ENCODE data around the gene GLP1R. TPM values are rescaled to one million over a fixed set of nuclear protein-coding genes. Genes with fewer than 3 reads are reported as not detected.

GLP1R gene
- total and polyA plus RNA-seq, 4 donors: 0.06 to 1.3 (median 0.13) TPM

DNA sequence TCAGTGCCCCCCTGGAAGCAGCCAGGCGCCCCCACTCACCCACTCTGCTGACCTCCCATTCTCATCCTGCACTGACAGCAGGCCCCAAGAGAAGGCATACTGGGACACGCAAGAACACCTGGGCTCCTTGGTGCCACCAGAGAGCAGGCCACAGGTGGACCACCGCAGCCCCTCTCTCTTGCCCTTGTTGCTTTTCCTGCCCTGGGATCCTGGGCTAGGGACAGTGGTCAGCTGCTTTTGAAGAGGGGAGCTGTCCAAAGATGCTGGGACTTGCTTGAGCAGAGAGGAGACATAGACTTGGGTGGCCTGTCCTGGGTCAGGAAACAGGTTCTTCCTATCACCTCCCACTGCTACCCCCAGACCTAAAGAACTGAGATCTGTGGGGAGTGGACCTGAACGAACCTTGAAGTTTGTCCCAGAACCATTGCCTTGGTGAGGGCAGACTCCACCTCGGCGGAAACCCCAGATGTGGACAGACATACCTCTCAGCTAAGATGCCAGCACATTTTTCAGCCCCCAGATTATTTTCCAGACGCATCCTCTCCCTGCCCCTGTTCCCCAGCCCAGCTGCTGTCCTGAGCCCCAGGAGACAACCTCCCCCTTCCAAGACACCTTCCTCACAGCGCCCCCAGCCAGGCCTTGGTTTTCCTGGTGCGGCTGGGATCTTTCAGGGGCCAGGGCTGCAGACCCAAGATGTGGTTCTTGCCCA is 1.1 kb downstream of the GLP1R start:
- H3K9ac ChIP-seq (ENCODE audit: insufficient read depth in 1 of 2, low read length in 2 of 2): no peak overlapping the region
- DNase-seq (no peak), ATAC-seq (ENCODE audit: insufficient read depth, low FRiP score) (no peak)
- H3K9me3 ChIP-seq (ENCODE audit: control insufficient read depth in 4 of 4, insufficient read depth in 3 of 4, low read length in 3 of 4): no peaks in the 10 kb centered on the region
- TF ChIP-seq, protein P1, sequence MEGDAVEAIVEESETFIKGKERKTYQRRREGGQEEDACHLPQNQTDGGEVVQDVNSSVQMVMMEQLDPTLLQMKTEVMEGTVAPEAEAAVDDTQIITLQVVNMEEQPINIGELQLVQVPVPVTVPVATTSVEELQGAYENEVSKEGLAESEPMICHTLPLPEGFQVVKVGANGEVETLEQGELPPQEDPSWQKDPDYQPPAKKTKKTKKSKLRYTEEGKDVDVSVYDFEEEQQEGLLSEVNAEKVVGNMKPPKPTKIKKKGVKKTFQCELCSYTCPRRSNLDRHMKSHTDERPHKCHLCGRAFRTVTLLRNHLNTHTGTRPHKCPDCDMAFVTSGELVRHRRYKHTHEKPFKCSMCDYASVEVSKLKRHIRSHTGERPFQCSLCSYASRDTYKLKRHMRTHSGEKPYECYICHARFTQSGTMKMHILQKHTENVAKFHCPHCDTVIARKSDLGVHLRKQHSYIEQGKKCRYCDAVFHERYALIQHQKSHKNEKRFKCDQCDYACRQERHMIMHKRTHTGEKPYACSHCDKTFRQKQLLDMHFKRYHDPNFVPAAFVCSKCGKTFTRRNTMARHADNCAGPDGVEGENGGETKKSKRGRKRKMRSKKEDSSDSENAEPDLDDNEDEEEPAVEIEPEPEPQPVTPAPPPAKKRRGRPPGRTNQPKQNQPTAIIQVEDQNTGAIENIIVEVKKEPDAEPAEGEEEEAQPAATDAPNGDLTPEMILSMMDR (IDR thresholded peaks at IDR 0.05; ENCODE audit: control extremely low read depth, extremely low read depth): no peak
- H3K4me1 ChIP-seq (ENCODE audit: control insufficient read depth in 5 of 5, insufficient read depth in 5 of 5, low read length in 5 of 5): peaks cover 0 to 8% (median 0%) of the 10 kb centered on the region in 5 donors
- WGBS, 2 donors: 89 to 90% methylated on average over 9 of the region's 9 CpGs
- peaks cover 0 to 50% (median 20%) of the 10 kb centered on the region in 3 donors for H3K27me3 ChIP-seq (ENCODE audit: control insufficient read depth in 3 of 3, insufficient read depth in 3 of 3, low read length in 2 of 3)
- no peaks in the 10 kb centered on the region for H3K36me3 ChIP-seq (ENCODE audit: control insufficient read depth in 4 of 4, insufficient read depth in 4 of 4, low read length in 4 of 4)
- no peak overlapping the region for H3K27ac ChIP-seq (ENCODE audit: low read depth in 1 of 2, low read length in 1 of 2)
- H3K4me3 ChIP-seq: no peak overlapping the region

GRCh38 chr6:39050453-39051112 is 2.0 kb downstream of the GLP1R start:
- H3K36me3 ChIP-seq (ENCODE audit: control insufficient read depth in 4 of 4, insufficient read depth in 4 of 4, low read length in 4 of 4): no peaks in the 10 kb centered on the region
- no peak overlapping the region for H3K27ac ChIP-seq (ENCODE audit: low read depth in 1 of 2, low read length in 1 of 2)
- H3K4me3 ChIP-seq: no peak overlapping the region
- no peak for DNase-seq
- peaks cover 0 to 50% (median 20%) of the 10 kb centered on the region in 3 donors for H3K27me3 ChIP-seq (ENCODE audit: control insufficient read depth in 3 of 3, insufficient read depth in 3 of 3, low read length in 2 of 3)
- WGBS, 2 donors: 83 to 84% methylated on average over 5 of the region's 5 CpGs
- H3K9ac ChIP-seq (ENCODE audit: insufficient read depth in 1 of 2, low read length in 2 of 2): no peak overlapping the region
- H3K4me1 ChIP-seq (ENCODE audit: control insufficient read depth in 5 of 5, insufficient read depth in 5 of 5, low read length in 5 of 5): peaks cover 0 to 8% (median 0%) of the 10 kb centered on the region in 5 donors
- no peak for ATAC-seq (ENCODE audit: insufficient read depth, low FRiP score)
- TF ChIP-seq, protein P1 (IDR thresholded peaks at IDR 0.05; ENCODE audit: control extremely low read depth, extremely low read depth): no peak
- no peaks in the 10 kb centered on the region for H3K9me3 ChIP-seq (ENCODE audit: control insufficient read depth in 4 of 4, insufficient read depth in 3 of 4, low read length in 3 of 4)

DNA sequence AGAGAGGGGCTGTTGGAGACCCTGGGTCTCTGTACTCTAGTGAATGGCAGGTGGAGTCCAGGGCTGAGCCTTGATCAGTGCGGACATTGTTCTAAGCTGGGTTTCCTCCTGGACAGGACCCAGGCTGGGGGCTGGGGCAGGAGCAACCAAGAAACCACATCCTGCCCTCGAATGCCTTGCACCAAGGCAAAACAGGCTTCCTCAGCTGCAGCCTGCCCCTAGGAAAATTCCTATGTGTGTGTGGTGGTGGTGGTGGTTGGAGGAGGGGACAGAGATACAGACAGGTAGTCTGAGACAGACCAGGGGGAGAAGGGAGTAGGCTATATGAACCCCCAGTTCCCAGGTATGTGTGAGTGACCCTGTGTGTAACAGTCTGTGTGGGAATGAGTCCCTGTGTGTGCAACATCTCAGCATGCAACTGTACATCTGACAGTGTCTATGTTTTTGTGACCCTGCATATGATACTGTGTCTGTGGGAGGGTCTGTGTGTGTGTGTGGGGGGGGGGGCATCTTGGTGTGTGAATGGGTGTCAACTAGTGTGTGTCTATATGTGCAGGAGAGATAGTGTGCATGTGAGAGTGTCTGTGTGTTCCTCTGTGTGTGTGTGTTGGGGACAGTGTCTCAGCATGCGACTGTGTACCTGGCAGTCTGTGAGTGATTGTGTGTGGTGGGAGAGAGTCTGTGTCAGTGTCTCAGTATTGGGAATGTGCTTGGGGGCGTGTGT is 3.0 kb downstream of the GLP1R start:
- Histone ChIP-seq H3K36me3 (ENCODE audit: control insufficient read depth in 4 of 4, insufficient read depth in 4 of 4, low read length in 4 of 4) (no peaks in the 10 kb centered on the region), H3K9me3 (ENCODE audit: control insufficient read depth in 4 of 4, insufficient read depth in 3 of 4, low read length in 3 of 4) (no peaks in the 10 kb centered on the region), H3K9ac (ENCODE audit: insufficient read depth in 1 of 2, low read length in 2 of 2) (no peak overlapping the region), H3K4me3 (no peak overlapping the region), H3K27me3 (ENCODE audit: control insufficient read depth in 3 of 3, insufficient read depth in 3 of 3, low read length in 2 of 3) (peaks cover 0 to 46% (median 20%) of the 10 kb centered on the region in 3 donors), H3K27ac (ENCODE audit: low read depth in 1 of 2, low read length in 1 of 2) (no peak overlapping the region), H3K4me1 (ENCODE audit: control insufficient read depth in 5 of 5, insufficient read depth in 5 of 5, low read length in 5 of 5) (peaks cover 0 to 8% (median 0%) of the 10 kb centered on the region in 5 donors)
- ATAC-seq (ENCODE audit: insufficient read depth, low FRiP score) (no peak), DNase-seq (no peak)
- TF ChIP-seq, protein P1 (IDR thresholded peaks at IDR 0.05; ENCODE audit: control extremely low read depth, extremely low read depth): no peak
- WGBS, 2 donors: 47 to 65% methylated on average over 4 of the region's 4 CpGs

All from lung (tissue), 12 donors.